ENCODE data around the gene FCGR3A.

- TF ChIP-seq CTCF (IDR thresholded peaks at IDR 0.05): no peak
- no peak for TF ChIP-seq RNF2 (IDR thresholded peaks at IDR 0.05; ENCODE audit: borderline replicate concordance, low read depth)
- TF ChIP-seq PHF8 (IDR thresholded peaks at IDR 0.05; ENCODE audit: borderline replicate concordance, low read depth): no peak
- no peak for TF ChIP-seq MYC (IDR thresholded peaks at IDR 0.05; ENCODE audit: borderline replicate concordance, low read length)
- TF ChIP-seq ESRRA (IDR thresholded peaks at IDR 0.05; ENCODE audit: borderline replicate concordance, low read length): no peak
- TF ChIP-seq TP53 (CRISPR knock-in tag; IDR thresholded peaks at IDR 0.05): no peak
Observed at GRCh38 chr1:161505686-161506085, 43.9 kb downstream of the FCGR3A start.
